K562 (cell line): ENCODE measurements around the gene SASH3. TPM values are rescaled to one million over a fixed set of nuclear protein-coding genes. Genes with fewer than 3 reads are reported as not detected.

Experiments used
- ATAC-seq: fragments of 200-7000 bp; cut with Tn5 transposase; 3 replicates; pipeline ENCODE4 v1.9.1; 2020; ENCODE audit warnings: moderate library complexity
- BruUV-seq: library from RNA; stranded (reverse); fragments of 400-500 nt; replicated peaks from 2 replicates; lab custom pipeline; 2021; lab: Mats Ljungman, UMichigan
- CTCF ChIA-PET: fragments of 300-600 bp; formaldehyde crosslinking; extraction: SDS; loops from one replicate; lab custom pipeline; 2021; ENCODE audit warnings: low intra/inter-chr PET ratio; lab: Yijun Ruan, JAX
- POLR2A ChIA-PET: fragments of 300-600, 350-650 bp; sonication (Branson Sonifier 250); formaldehyde crosslinking; extraction: SDS; loops from one replicate; lab custom pipeline; 2021; ENCODE audit warnings: antibody characterized with exemption, inconsistent platforms; lab: Yijun Ruan, JAX
- DNase-seq, 4 experiments: peaks; one replicate each; pipeline versions ENCODE4 v3.0.0 to v3.0.0-alpha.2; 2011 to 2018; ENCODE audit warnings: low spot score in 3 of 4, mixed read lengths in 3 of 4; ENCODE audit errors: extremely low read depth in 1 of 4
- FAIRE-seq: peaks from 2 replicates; lab custom pipeline; 2011; peaks lifted over from hg19 to GRCh38; lab: Jason Lieb, UNC
- H2AFZ ChIP-seq: 2 replicates; pipeline ENCODE4 v1.6.0; 2011; ENCODE audit warnings: low read depth, low read length, control low read depth, inconsistent platforms
- H3K27ac ChIP-seq: fragments of 200-600 bp; 3 replicates; pipeline ENCODE4 v1.8.0; 2011; ENCODE audit warnings: low read depth, mild to moderate bottlenecking, control low read depth, inconsistent platforms, low read length, moderate library complexity, mixed read lengths; ENCODE audit errors: extremely low read depth
- H3K27me3 ChIP-seq, 2 experiments: fragments of 300-600 bp in 1 of 2; 2 replicates in 1 of 2; 3 replicates in 1 of 2; pipeline versions ENCODE4 v1.6.0 to v1.8.0; 2011; ENCODE audit warnings: inconsistent platforms in 2 of 2, low read length in 2 of 2, mild to moderate bottlenecking in 1 of 2, mixed read lengths in 1 of 2, moderate library complexity in 1 of 2; ENCODE audit not compliant: control insufficient read depth in 2 of 2, insufficient read depth in 2 of 2
- H3K36me3 ChIP-seq: fragments of 300-600 bp; 3 replicates; pipeline ENCODE4 v1.8.0; 2011; ENCODE audit warnings: mild to moderate bottlenecking, low read length, inconsistent platforms; ENCODE audit not compliant: control insufficient read depth, insufficient read depth
- H3K4me1 ChIP-seq, 2 experiments: fragments of 200-600 bp in 1 of 2; replicated peaks in 1 of 2; 2 replicates in 1 of 2; 3 replicates in 1 of 2; pipeline versions ENCODE4 v1.5.1 to v1.8.0; 2011; ENCODE audit warnings: inconsistent platforms in 2 of 2, low read length in 2 of 2, mild to moderate bottlenecking in 1 of 2, mixed read lengths in 1 of 2, moderate library complexity in 1 of 2; ENCODE audit not compliant: control insufficient read depth in 2 of 2, insufficient read depth in 2 of 2
- H3K4me2 ChIP-seq: 2 replicates; pipeline ENCODE4 v1.6.1; 2011; ENCODE audit warnings: low read length, control low read depth, inconsistent platforms, mixed read lengths; ENCODE audit not compliant: insufficient read depth
- H3K4me3 ChIP-seq: fragments of 200-600 bp; sonication (generic), shearing (Covaris generic); 2 replicates; pipeline ENCODE4 v1.5.1; 2016; ENCODE audit warnings: control low read depth, inconsistent platforms
- H3K79me2 ChIP-seq: fragments of 200-600 bp; 3 replicates; pipeline ENCODE4 v1.8.0; 2011; ENCODE audit warnings: low read length, inconsistent platforms; ENCODE audit not compliant: control insufficient read depth, insufficient read depth
- H3K9ac ChIP-seq, 2 experiments: 2 replicates each; pipeline versions ENCODE4 v1.6.0 to v1.6.1; 2011; ENCODE audit warnings: low read depth in 2 of 2, low read length in 2 of 2, control low read depth in 1 of 2, inconsistent platforms in 1 of 2, mild to moderate bottlenecking in 1 of 2, mixed read lengths in 1 of 2; ENCODE audit not compliant: insufficient read depth in 1 of 2
- H3K9me1 ChIP-seq: one replicate; pipeline ENCODE4 v1.6.0; 2011; ENCODE audit warnings: inconsistent platforms, mild to moderate bottlenecking, low read length, moderate library complexity; ENCODE audit not compliant: control insufficient read depth, insufficient read depth
- H3K9me3 ChIP-seq: replicated peaks from 2 replicates; pipeline ENCODE4 v1.5.1; 2011; ENCODE audit warnings: low read depth, low read length, inconsistent platforms; ENCODE audit not compliant: control insufficient read depth, insufficient read depth
- H4K20me1 ChIP-seq: replicated peaks from 2 replicates; pipeline ENCODE4 v1.6.1; 2011; ENCODE audit warnings: low read length, inconsistent platforms, mixed read lengths; ENCODE audit not compliant: control insufficient read depth, insufficient read depth
- BHLHE40 ChIP-seq: IDR thresholded peaks from 2 replicates; pipeline ENCODE4 v1.6.1; 2011; ENCODE audit warnings: low read length, improper control_type of control experiment
- CAMTA2 ChIP-seq: fragments of 250-450 bp; sonication (Bioruptor Pico); conservative IDR thresholded peaks from 2 replicates; pipeline ENCODE4 v1.5.1; 2022
- CREB1 ChIP-seq, 2 experiments: sonication (generic) in 1 of 2; formaldehyde crosslinking in 1 of 2; IDR thresholded peaks; 2 replicates each; pipeline versions ENCODE4 v1.6.1 to v1.8.0; 2012 to 2022; ENCODE audit warnings: inconsistent platforms in 1 of 2, mild to moderate bottlenecking in 1 of 2, missing genetic modification reagents in 1 of 2, moderate library complexity in 1 of 2
- ETV5 ChIP-seq: sonication (generic); formaldehyde crosslinking; IDR thresholded peaks from 2 replicates; pipeline ENCODE4 v1.4.0; 2020; ENCODE audit warnings: low read depth, mild to moderate bottlenecking, missing genetic modification reagents
- HLTF ChIP-seq: fragments of 450-650 bp; IDR thresholded peaks from 2 replicates; pipeline ENCODE4 v1.6.1; 2016
- KAT7 ChIP-seq: sonication (generic); formaldehyde crosslinking; IDR thresholded peaks from 2 replicates; pipeline ENCODE4 v1.8.0; 2022; ENCODE audit warnings: missing genetic modification reagents, mild to moderate bottlenecking, borderline replicate concordance
- KDM1A ChIP-seq, 2 experiments: fragments of 450-650 bp; IDR thresholded peaks; 2 replicates each; pipeline ENCODE4 v1.6.1; 2016; ENCODE audit warnings: mild to moderate bottlenecking in 2 of 2
- MIER1 ChIP-seq: fragments of 450-650 bp; IDR thresholded peaks from 2 replicates; pipeline ENCODE4 v1.6.1; 2016; ENCODE audit warnings: antibody characterized with exemption, mild to moderate bottlenecking, low read depth
- RAD51 ChIP-seq: fragments of 450-650 bp; IDR thresholded peaks from 2 replicates; pipeline ENCODE4 v1.7.1; 2016; ENCODE audit warnings: low read depth, mild to moderate bottlenecking, borderline replicate concordance
- WGBS: fragments of 100-300 bp; shearing (Covaris generic); methylation state at CpG from one replicate; pipeline ENCODE4 v1.1.6; 2016; ENCODE audit warnings: low coverage, mixed read lengths; ENCODE audit not compliant: insufficient coverage; ENCODE audit errors: missing lambda C conversion rate; 5-methylcytosine and 5-hydroxymethylcytosine counted together
- in situ Hi-C: fragments of 300-500 bp; cut with MboI; formaldehyde crosslinking; loops from 4 replicates; pipeline ENCODE4 v1.15.0; 2018; ENCODE audit warnings: inconsistent platforms, mixed read lengths
- intact Hi-C: fragments of 100-400 bp; cut with micrococcal nuclease; formaldehyde crosslinking; loops from 2 replicates; pipeline ENCODE4 v1.14.2; 2022
- polyA plus RNA-seq, 8 experiments: library from polyadenylated mRNA; depleted of rRNA in 4 of 8; stranded (reverse) in 5 of 8; unstranded in 3 of 8; fragments of >200 nt; fragmentation: Nextera tagmentation in 2 of 8; fragmentation: Illumina TruSeq in 1 of 8; extraction: Ambion mirVana in 2 of 8; extraction: Trizol in 1 of 8; gene quantifications; 2 replicates each; pipeline versions ENCODE4 v1.2.1 to v1.2.3, GENCODE V29; 2011 to 2014; ENCODE audit warnings: inconsistent platforms in 1 of 8, missing spikeins in 1 of 8
- total RNA-seq, 7 experiments: library from RNA; depleted of rRNA in 6 of 7; stranded (reverse); fragments of >200 nt in 6 of 7; fragmentation: Illumina TruSeq in 2 of 7; extraction: Trizol in 2 of 7; gene quantifications; 2 replicates each; pipeline versions ENCODE4 v1.2.1 to v1.2.3, GENCODE V29; 2011 to 2021; ENCODE audit warnings: low replicate concordance in 1 of 7
- TF ChIP-seq, protein P1 (sequence below), 2 experiments: fragments of 450-650 bp; formaldehyde crosslinking in 1 of 2; IDR thresholded peaks; 2 replicates each; pipeline versions ENCODE4 v1.4.0 to v1.6.1; 2014 to 2020; ENCODE audit warnings: mild to moderate bottlenecking in 2 of 2, borderline replicate concordance in 1 of 2, low read depth in 1 of 2

SASH3 gene
- total and polyA plus RNA-seq, 9 of the 15 experiments (the other 6 are each of a cell fraction or from before 2014, with no cell fraction given): 0.03 to 0.72 (median 0.08) TPM

DNA sequence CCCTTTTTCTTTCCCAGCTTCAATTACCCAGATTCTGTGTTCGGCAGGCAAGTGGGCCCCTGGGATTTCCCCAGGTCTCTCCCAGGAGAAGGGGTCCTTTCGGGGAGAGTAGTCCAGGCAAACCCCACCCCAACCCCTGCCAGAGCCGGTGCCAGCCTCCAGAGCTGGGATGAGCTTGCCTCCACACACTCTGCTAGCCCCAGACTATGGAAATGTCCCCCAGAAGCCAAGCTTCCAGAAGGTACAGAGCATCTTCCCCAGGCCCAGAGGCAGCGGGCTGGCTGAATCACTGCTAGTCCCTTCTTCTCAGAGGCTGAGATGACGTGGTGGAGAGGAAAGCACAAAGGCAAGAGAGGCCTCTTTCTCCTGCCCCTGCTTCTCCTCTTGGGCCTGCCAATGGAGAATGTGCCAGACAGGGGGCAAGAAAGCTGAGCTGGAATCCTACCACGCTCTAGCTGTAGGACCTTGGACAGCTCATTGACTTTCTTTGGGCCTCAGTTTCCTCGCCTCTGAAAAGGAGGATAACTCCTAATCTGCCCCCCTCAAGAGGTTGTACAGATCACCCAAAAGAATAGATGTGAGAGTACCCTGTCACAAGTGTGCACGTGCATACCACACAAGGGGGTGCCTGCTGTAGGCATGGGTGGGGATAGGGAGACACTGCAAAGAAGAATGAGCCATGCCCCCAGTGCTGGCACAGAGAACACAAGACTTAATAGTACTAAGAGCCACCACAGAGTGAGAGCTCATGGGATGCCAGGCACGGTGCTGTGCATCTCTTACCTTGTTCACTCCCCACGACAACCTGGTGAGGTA, 2.1 kb downstream of the SASH3 start:
- Histone ChIP-seq H3K4me3 (no peak overlapping the region), H3K4me1 (peaks cover 13 to 28% of the 10 kb centered on the region in 2 experiments), H3K9ac (no peak overlapping the region), H3K9me1 (no peaks in the 10 kb centered on the region)
- FAIRE-seq: no peak
- POLR2A ChIA-PET: interaction anchor here (1.1 kb wide), 1 partner anchor 13 kb away, joined by 4 read pairs; no protein-coding TSS in a partner anchor
- TF ChIP-seq HLTF (no peak), ETV5 (CRISPR knock-in tag) (no peak), CREB1 (IDR thresholded peaks at IDR 0.05) (no peak), CREB1 (CRISPR knock-in tag; IDR thresholded peaks at IDR 0.05) (no peak), RAD51 (no peak), CAMTA2 (CRISPR knock-in tag) (no peak), KAT7 (CRISPR knock-in tag) (no peak), MIER1 (peak; percentile 52; the same call in 1 of the 2 replicates), BHLHE40 (no peak), KDM1A (IDR thresholded peaks at IDR 0.05) (no peak)
- TF ChIP-seq, protein P1, sequence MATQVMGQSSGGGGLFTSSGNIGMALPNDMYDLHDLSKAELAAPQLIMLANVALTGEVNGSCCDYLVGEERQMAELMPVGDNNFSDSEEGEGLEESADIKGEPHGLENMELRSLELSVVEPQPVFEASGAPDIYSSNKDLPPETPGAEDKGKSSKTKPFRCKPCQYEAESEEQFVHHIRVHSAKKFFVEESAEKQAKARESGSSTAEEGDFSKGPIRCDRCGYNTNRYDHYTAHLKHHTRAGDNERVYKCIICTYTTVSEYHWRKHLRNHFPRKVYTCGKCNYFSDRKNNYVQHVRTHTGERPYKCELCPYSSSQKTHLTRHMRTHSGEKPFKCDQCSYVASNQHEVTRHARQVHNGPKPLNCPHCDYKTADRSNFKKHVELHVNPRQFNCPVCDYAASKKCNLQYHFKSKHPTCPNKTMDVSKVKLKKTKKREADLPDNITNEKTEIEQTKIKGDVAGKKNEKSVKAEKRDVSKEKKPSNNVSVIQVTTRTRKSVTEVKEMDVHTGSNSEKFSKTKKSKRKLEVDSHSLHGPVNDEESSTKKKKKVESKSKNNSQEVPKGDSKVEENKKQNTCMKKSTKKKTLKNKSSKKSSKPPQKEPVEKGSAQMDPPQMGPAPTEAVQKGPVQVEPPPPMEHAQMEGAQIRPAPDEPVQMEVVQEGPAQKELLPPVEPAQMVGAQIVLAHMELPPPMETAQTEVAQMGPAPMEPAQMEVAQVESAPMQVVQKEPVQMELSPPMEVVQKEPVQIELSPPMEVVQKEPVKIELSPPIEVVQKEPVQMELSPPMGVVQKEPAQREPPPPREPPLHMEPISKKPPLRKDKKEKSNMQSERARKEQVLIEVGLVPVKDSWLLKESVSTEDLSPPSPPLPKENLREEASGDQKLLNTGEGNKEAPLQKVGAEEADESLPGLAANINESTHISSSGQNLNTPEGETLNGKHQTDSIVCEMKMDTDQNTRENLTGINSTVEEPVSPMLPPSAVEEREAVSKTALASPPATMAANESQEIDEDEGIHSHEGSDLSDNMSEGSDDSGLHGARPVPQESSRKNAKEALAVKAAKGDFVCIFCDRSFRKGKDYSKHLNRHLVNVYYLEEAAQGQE (IDR thresholded peaks at IDR 0.05; ENCODE audit: borderline replicate concordance): peak; percentile 75
- TF ChIP-seq, protein P1 (CRISPR knock-in tag; IDR thresholded peaks at IDR 0.05; ENCODE audit: low read depth): no peak
- TF ChIP-seq, all 486 proteins: peak for 2
- Histone ChIP-seq H3K36me3 (no peaks in the 10 kb centered on the region), H3K9me3 (no peaks in the 10 kb centered on the region), H3K27ac (no peak overlapping the region), H4K20me1 (no peaks in the 10 kb centered on the region), H3K4me2 (no peak overlapping the region), H3K79me2 (no peaks in the 10 kb centered on the region), H3K27me3 (no peaks in the 10 kb centered on the region), H2AFZ (no peak overlapping the region)
- no TSS peak for BruUV-seq
- DNase-seq: no peak
- CTCF ChIA-PET: no interaction called here
- no peak for ATAC-seq
- intact Hi-C loops (no loop called here), in situ Hi-C loops (no loop called here)
- WGBS: 14% methylated on average over 8 of the region's 10 CpGs
